ENCODE data around the gene ARNT2. TPM values are rescaled to one million over a fixed set of nuclear protein-coding genes. Genes with fewer than 3 reads are reported as not detected.

Gene ARNT2
- total and polyA plus RNA-seq, 2 of the 13 experiments (the other 11 are each of a cell fraction or from before 2014, with no cell fraction given): 0.69 to 1.7 TPM

GRCh38 chr15:80614711-80615360, 210.7 kb downstream of the ARNT2 start:
- in situ Hi-C loops (cut with HindIII; ENCODE audit: extremely low pct_ligation_motif_present, low pct_unique_long_range_greater_than_20kb) (no loop called here), intact Hi-C loops (cut with micrococcal nuclease; ENCODE audit: unreplicated experiment) (no loop called here)
- no peak overlapping the region for H3K4me2 ChIP-seq (ENCODE audit: low read depth, low read length)
- DNase-seq (ENCODE audit: low spot score): no peak
- H3K9ac ChIP-seq (ENCODE audit: insufficient read depth, low read depth, low read length): no peak overlapping the region
- 88% methylated on average over 20 of the region's 20 CpGs for WGBS (ENCODE audit: low lambda C conversion rate)
- H3K36me3 ChIP-seq (replicated peaks in 1 of 2; ENCODE audit: control insufficient read depth in 1 of 2, insufficient read depth in 2 of 2, low read length in 2 of 2): no peaks in the 10 kb centered on the region
- no peak overlapping the region for H2AFZ ChIP-seq (ENCODE audit: low read length)
- no peak for FAIRE-seq
- H3K4me1 ChIP-seq (ENCODE audit: insufficient read depth, low read length): peaks cover 18% of the 10 kb centered on the region
- ATAC-seq: no peak
- H3K9me3 ChIP-seq (ENCODE audit: low read length): no peaks in the 10 kb centered on the region
- ChIA-PET POLR2A (no interaction called here), CTCF (ENCODE audit: low intra/inter-chr PET ratio, low total read pairs) (no interaction called here)
- H4K20me1 ChIP-seq (ENCODE audit: insufficient read depth, low read length): no peaks in the 10 kb centered on the region
- no TSS peak for BruUV-seq (replicated peaks)
- H3K27me3 ChIP-seq (ENCODE audit: control insufficient read depth in 1 of 2, insufficient read depth in 2 of 2, low read length in 2 of 2): peaks cover 0 to 4% of the 10 kb centered on the region in 2 experiments; a peak in 2 of 5 replicates
- no peaks in the 10 kb centered on the region for H3K79me2 ChIP-seq (ENCODE audit: insufficient read depth, low read length)
- no peak for TF ChIP-seq SKI (IDR thresholded peaks at IDR 0.05; ENCODE audit: partially characterized antibody)
- TF ChIP-seq FOXM1 (CRISPR knock-in tag; IDR thresholded peaks at IDR 0.05): no peak
- no peak for TF ChIP-seq ZNF546 (CRISPR knock-in tag; conservative IDR thresholded peaks at IDR 0.05)
- TF ChIP-seq ZNF775 (CRISPR knock-in tag; IDR thresholded peaks at IDR 0.05; ENCODE audit: borderline replicate concordance): no peak
- no peak for TF ChIP-seq FUBP1 (CRISPR knock-in tag; IDR thresholded peaks at IDR 0.05; ENCODE audit: borderline replicate concordance)
- TF ChIP-seq ZBTB26 (CRISPR knock-in tag; IDR thresholded peaks at IDR 0.05; ENCODE audit: borderline replicate concordance): no peak
- TF ChIP-seq POLR2AphosphoS2 (IDR thresholded peaks at IDR 0.05; ENCODE audit: low read depth, low read length): no peak
- no peak for TF ChIP-seq ARNTL (CRISPR knock-in tag; IDR thresholded peaks at IDR 0.05)
- no peak overlapping the region for H3K27ac ChIP-seq (ENCODE audit: extremely low read length, insufficient read depth, low read length)
- no peak overlapping the region for H3K4me3 ChIP-seq (replicated peaks in 1 of 3; ENCODE audit: insufficient read depth in 1 of 3, low read depth in 2 of 3, low read length in 3 of 3)

Measured in HepG2 (cell line).